Measurements from ENCODE around the gene MBNL1. TPM values are rescaled to one million over a fixed set of nuclear protein-coding genes. Genes with fewer than 3 reads are reported as not detected.

The MBNL1 gene
- total RNA-seq, 4 donors from 2014 or later, result 152 to 286 (median 228) TPM

DNA sequence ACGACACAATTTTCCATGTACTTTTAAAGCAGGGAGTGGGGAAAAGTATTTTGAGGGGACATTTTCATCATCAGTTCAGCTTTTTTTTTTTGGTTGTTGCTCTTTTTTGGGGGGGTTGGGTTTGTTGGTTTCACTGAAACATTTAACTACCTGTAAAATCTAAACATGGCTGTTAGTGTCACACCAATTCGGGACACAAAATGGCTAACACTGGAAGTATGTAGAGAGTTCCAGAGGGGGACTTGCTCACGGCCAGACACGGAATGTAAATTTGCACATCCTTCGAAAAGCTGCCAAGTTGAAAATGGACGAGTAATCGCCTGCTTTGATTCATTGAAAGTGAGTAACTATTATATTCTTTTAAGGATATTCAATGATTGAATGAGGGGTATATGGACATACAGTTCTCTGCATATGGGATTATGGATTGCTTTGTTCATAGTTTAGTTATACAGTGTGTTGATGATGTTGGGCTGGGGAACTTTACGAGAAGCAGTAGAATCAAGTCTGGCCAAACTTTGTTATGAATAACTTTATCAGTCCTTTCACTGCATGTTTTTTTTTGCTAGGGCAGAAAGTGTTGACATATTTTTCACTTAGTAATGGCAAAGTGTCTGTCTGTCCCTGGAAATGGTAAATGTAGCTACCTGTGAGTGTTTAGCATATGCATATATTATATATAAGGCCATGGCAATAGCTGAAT is 31.5 kb downstream of the MBNL1 start:
- intact Hi-C loops (cut with DNase I; ENCODE audit: low total_unique reads), result no loop called here
- WGBS, 2 donors, result 50 to 58% methylated on average over 8 of the region's 8 CpGs
- H3K4me3 ChIP-seq (ENCODE audit: low read depth, poor library complexity, severe bottlenecking), result no peak overlapping the region
- DNase-seq (ENCODE audit: low spot score in 2 of 2), result no peak
- TF ChIP-seq, protein P1, sequence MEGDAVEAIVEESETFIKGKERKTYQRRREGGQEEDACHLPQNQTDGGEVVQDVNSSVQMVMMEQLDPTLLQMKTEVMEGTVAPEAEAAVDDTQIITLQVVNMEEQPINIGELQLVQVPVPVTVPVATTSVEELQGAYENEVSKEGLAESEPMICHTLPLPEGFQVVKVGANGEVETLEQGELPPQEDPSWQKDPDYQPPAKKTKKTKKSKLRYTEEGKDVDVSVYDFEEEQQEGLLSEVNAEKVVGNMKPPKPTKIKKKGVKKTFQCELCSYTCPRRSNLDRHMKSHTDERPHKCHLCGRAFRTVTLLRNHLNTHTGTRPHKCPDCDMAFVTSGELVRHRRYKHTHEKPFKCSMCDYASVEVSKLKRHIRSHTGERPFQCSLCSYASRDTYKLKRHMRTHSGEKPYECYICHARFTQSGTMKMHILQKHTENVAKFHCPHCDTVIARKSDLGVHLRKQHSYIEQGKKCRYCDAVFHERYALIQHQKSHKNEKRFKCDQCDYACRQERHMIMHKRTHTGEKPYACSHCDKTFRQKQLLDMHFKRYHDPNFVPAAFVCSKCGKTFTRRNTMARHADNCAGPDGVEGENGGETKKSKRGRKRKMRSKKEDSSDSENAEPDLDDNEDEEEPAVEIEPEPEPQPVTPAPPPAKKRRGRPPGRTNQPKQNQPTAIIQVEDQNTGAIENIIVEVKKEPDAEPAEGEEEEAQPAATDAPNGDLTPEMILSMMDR (IDR thresholded peaks at IDR 0.05), result no peak
- TF ChIP-seq POLR2A (IDR thresholded peaks at IDR 0.05), result no peak

DNA sequence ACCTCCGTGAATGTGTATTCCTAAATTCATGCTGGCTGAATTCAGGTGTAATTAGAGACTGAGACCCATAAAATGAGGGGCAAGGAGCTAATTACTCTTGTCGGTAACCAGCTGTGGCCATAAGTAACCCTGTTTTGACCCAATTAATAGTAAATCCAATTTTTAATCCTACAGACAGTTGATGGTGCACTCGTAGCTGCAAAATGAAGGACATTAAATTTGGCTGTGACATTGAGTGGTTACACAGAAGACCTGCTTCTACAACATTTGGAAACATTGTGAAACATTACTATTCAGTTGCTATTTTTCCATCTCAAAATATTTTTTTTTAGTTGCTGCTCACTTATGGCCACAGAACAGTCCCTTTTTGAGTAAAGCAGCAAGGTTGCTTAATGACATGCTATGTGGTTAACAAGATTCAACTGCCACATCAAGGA is 33.0 kb downstream of the MBNL1 start:
- WGBS, 2 donors, result 50 to 51% methylated on average over 3 of the region's 3 CpGs
- intact Hi-C loops (cut with DNase I; ENCODE audit: low total_unique reads), result no loop called here
- no peak overlapping the region for H3K4me3 ChIP-seq (ENCODE audit: low read depth, poor library complexity, severe bottlenecking)
- no peak for TF ChIP-seq POLR2A (IDR thresholded peaks at IDR 0.05)
- TF ChIP-seq, protein P1 (IDR thresholded peaks at IDR 0.05), result no peak
- DNase-seq (ENCODE audit: low spot score in 2 of 2), result no peak

DNA sequence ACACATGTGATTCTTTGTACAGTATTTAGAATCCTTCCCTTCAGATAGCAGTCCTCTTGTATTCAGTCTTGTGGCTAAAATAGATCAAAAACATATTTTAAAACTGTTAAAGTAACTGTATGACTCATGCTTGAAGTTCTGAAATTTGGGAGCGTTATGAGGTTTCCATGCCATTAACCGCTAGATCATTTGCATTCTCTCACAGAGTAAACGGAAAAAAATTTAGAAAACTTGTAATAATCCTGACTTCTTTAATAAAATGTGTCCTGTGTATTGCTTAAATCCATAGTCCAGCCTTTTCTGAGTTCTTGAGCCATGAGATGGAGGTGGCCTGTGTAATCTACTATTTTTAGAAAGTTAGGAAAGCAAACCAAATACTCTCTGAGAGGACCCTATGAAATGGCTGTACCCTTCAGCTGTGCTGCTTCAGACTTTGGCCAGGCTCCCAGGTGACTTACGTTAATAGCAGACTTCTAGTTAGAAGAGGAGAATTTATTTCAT is 33.8 kb downstream of the MBNL1 start:
- no peak overlapping the region for H3K4me3 ChIP-seq (ENCODE audit: low read depth, poor library complexity, severe bottlenecking)
- WGBS, 2 donors, result 17% methylated on average over 4 of the region's 4 CpGs
- DNase-seq (ENCODE audit: low spot score in 2 of 2), result no peak
- TF ChIP-seq POLR2A (IDR thresholded peaks at IDR 0.05), result no peak
- TF ChIP-seq, protein P1 (IDR thresholded peaks at IDR 0.05), result no peak
- intact Hi-C loops (cut with DNase I; ENCODE audit: low total_unique reads), result no loop called here

DNA sequence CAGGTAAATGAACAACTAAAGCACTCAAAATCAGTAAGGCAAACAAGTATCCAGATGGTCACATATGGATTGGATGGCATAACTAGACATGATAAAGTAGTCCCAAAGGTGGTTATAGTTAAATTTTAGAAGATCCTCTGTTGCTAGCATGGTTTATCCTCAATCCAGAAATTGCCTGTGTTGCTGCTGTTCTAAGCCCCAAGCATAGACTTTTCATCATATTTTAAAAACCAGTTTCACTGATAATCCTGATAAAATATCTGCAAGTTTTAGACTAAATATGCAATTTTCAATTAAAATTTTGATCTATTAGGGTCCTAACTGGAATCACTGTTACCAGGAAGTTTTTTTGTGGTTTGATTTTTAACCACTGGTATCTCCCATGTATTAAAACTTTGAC is 35.4 kb downstream of the MBNL1 start:
- TF ChIP-seq, protein P1 (IDR thresholded peaks at IDR 0.05), result no peak
- no peak for TF ChIP-seq POLR2A (IDR thresholded peaks at IDR 0.05)
- no peak overlapping the region for H3K4me3 ChIP-seq (ENCODE audit: low read depth, poor library complexity, severe bottlenecking)
- DNase-seq (ENCODE audit: low spot score in 2 of 2), result no peak
- intact Hi-C loops (cut with DNase I; ENCODE audit: low total_unique reads), result no loop called here

DNA sequence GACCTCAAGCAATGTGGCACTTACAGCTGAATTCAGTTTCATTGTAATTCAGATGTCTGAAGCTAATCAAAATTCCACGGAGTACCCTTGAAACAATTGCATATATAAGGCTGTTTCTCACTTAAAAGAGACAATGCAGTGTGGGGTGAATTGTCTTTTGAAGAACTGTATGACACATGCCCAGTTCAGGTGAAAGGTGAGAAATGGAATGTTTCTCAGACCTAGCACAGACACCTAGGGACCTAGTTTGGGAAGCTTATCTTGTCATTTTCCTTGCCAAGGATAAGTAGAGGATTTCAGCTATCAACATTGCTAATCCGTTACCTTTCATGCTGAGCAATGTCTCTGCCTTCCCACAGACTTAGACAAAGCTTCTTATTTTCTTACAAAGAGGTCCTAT is 36.3 kb downstream of the MBNL1 start:
- 66 to 71% methylated on average over 2 of the region's 2 CpGs for WGBS, 2 donors
- DNase-seq (ENCODE audit: low spot score in 2 of 2), result no peak
- H3K4me3 ChIP-seq (ENCODE audit: low read depth, poor library complexity, severe bottlenecking), result no peak overlapping the region
- TF ChIP-seq, protein P1 (IDR thresholded peaks at IDR 0.05), result no peak
- no peak for TF ChIP-seq POLR2A (IDR thresholded peaks at IDR 0.05)
- intact Hi-C loops (cut with DNase I; ENCODE audit: low total_unique reads), result no loop called here
